ENCODE measurements around the gene DIS3L2. TPM values are rescaled to one million over a fixed set of nuclear protein-coding genes. Genes with fewer than 3 reads are reported as not detected.

Gene DIS3L2
- total and polyA plus RNA-seq, 2 of the 8 experiments (the other 6 are each of a cell fraction or from before 2014, with no cell fraction given) = 11.5 to 21.6 TPM

GRCh38 chr2:231960810-231961348 lies 634 bp upstream of the DIS3L2 start:
- Histone ChIP-seq H3K14ac (ENCODE audit: insufficient read length) (no peak overlapping the region), H3K27ac (ENCODE audit: low read depth, low read length) (peak overlapping the region; percentile 71; the same call in 1 of the 2 replicates), H3K9me3 (ENCODE audit: insufficient read depth in 2 of 2, low read depth in 1 of 2, low read length in 1 of 2) (no peaks in the 10 kb centered on the region), H3K56ac (replicated peaks; ENCODE audit: insufficient read length, low read depth, low read length) (peak overlapping the region; percentile 37), H4K5ac (ENCODE audit: insufficient read length, low read depth, low read length) (peak overlapping the region; percentile 73), H3K23me2 (ENCODE audit: low read depth, low read length) (peaks cover 7% of the 10 kb centered on the region; the same call in 1 of the 2 replicates), H3K9ac (replicated peaks in 1 of 4; ENCODE audit: extremely low read depth in 1 of 4, low read depth in 3 of 4, low read length in 3 of 4) (peak overlapping the region in 3 of 4 experiments; percentile 42 to 76 (median 75); a peak in 5 of 7 replicates), H2BK20ac (ENCODE audit: low read length) (no peak overlapping the region), H3K4ac (replicated peaks; ENCODE audit: insufficient read length, low read depth, low read length) (peak overlapping the region; percentile 57), H2BK15ac (ENCODE audit: low read length) (peak overlapping the region; percentile 8; the same call in 1 of the 2 replicates), H4K8ac (ENCODE audit: extremely low read depth, insufficient read depth, low read length) (peak overlapping the region; percentile 93), H2AFZ (ENCODE audit: low read length) (0 out of 2 replicates have a peak overlapping the region, but pooled peaks have one; percentile 59), H3K79me1 (ENCODE audit: low read depth, low read length) (peaks cover 2% of the 10 kb centered on the region; the same call in 1 of the 2 replicates), H3K18ac (ENCODE audit: extremely low read depth, low read length) (peak overlapping the region; percentile 95; the same call in 1 of the 2 replicates), H2BK120ac (replicated peaks; ENCODE audit: low read depth, low read length) (no peak overlapping the region), H3K79me2 (ENCODE audit: control insufficient read depth in 1 of 2, insufficient read depth in 2 of 2, low read length in 2 of 2) (peaks cover 0 to 31% of the 10 kb centered on the region in 2 experiments; a peak in 2 of 4 replicates), H2BK5ac (ENCODE audit: low read depth, low read length) (peak overlapping the region; percentile 83), H4K20me1 (replicated peaks in 1 of 2; ENCODE audit: control insufficient read depth in 1 of 2, insufficient read depth in 2 of 2, low read length in 2 of 2) (no peaks in the 10 kb centered on the region), H3K4me3 (ENCODE audit: extremely low read depth in 1 of 4, insufficient read depth in 2 of 4, low read depth in 3 of 4, low read length in 4 of 4) (peak overlapping the region; percentile 79 to 91 (median 87)), H3K23ac (ENCODE audit: insufficient read length) (no peak overlapping the region), H3K4me1 (replicated peaks in 1 of 4; ENCODE audit: control insufficient read depth in 3 of 4, insufficient read depth in 4 of 4, low read length in 3 of 4) (peaks cover 0 to 4% (median 1%) of the 10 kb centered on the region in 4 experiments; a peak in 2 of 7 replicates), H4K91ac (replicated peaks; ENCODE audit: insufficient read length, low read length) (peak overlapping the region; percentile 34), H3K4me2 (ENCODE audit: insufficient read depth in 1 of 2, low read depth in 2 of 2, low read length in 2 of 2) (peak overlapping the region; percentile 77 to 100), H2AK5ac (ENCODE audit: low read depth, low read length) (no peak overlapping the region), H2BK12ac (ENCODE audit: low read depth, low read length) (no peak overlapping the region), H3K36me3 (ENCODE audit: control insufficient read depth in 2 of 4, insufficient read depth in 4 of 4, low read length in 3 of 4) (no peaks in the 10 kb centered on the region), H3K27me3 (replicated peaks in 1 of 4; ENCODE audit: control insufficient read depth in 3 of 4, extremely low read depth in 1 of 4, insufficient read depth in 3 of 4, low read length in 3 of 4) (peaks cover 0 to 3% (median 0%) of the 10 kb centered on the region in 4 experiments; a peak in 1 of 7 replicates)
- 67% methylated on average over 18 of the region's 18 CpGs; no CpG with 5 or more reads in 1 of the 2 experiments for WGBS, 2 experiments (ENCODE audit: extremely low coverage in 1 of 2, insufficient coverage in 1 of 2, insufficient read length in 1 of 2, insufficient replicate concordance in 2 of 2, low coverage in 1 of 2, low lambda C conversion rate in 2 of 2, missing lambda C conversion rate in 1 of 2)
- DNase-seq (ENCODE audit: low read depth in 1 of 2, low spot score in 2 of 2) (no peak), FAIRE-seq (no peak)
- ChIA-PET POLR2A (ENCODE audit: partially characterized antibody) (interaction anchor here (0.7 to 1.4 kb wide), 7 partner anchors 14 to 365 kb away, joined by 3 to 7 read pairs (median 4); no protein-coding TSS in a partner anchor), CTCF (ENCODE audit: partially characterized antibody) (interaction anchor here (1.2 to 1.4 kb wide), 2 partner anchors 54 to 61 kb away, joined by 3 read pairs; no protein-coding TSS in a partner anchor)
- TF ChIP-seq NRF1 (IDR thresholded peaks at IDR 0.05; ENCODE audit: low read depth, low read length) (no peak), MAX (IDR thresholded peaks at IDR 0.05) (peak; percentile 75), TBP (IDR thresholded peaks at IDR 0.05; ENCODE audit: low read depth, low read length) (no peak), HDAC2 (IDR thresholded peaks at IDR 0.05; ENCODE audit: borderline replicate concordance in 1 of 2, low read depth in 2 of 2, low read length in 2 of 2) (0 out of 4 replicates have a peak, but pooled peaks of 1 of the 2 experiments have one; percentile 22)

Data from H1 (cell line).